WI38 (cell line): ENCODE data around the gene PRPSAP1.
"Not testable (repeated sequence)": the region's sequence is repeated elsewhere in the genome, so short reads cannot be mapped to it uniquely, and the experiment has no call there.

Experiments used
- H3K4me3 ChIP-seq: 2 replicates; pipeline ENCODE4 v1.5.1; 2011; ENCODE audit warnings: low read depth, mild to moderate bottlenecking, control low read depth, low read length
- CTCF ChIP-seq: IDR thresholded peaks from 2 replicates; pipeline ENCODE4 v1.5.1; 2012; ENCODE audit warnings: low read depth, mild to moderate bottlenecking, control low read depth, low read length

Gene PRPSAP1

GRCh38 chr17:76363107-76363842 lies 9.6 kb upstream of the PRPSAP1 start:
- TF ChIP-seq CTCF, result no peak
- H3K4me3 ChIP-seq, result no peak overlapping the region

- no peak for TF ChIP-seq CTCF
- H3K4me3 ChIP-seq, result no peak overlapping the region
These were observed 6.7 kb upstream of the PRPSAP1 start for GRCh38 chr17:76360461-76360860.

GRCh38 chr17:76359776-76360175 lies 6.1 kb upstream of the PRPSAP1 start:
- not testable (repeated sequence) for H3K4me3 ChIP-seq

- no peak for TF ChIP-seq CTCF
These were observed 5.7 kb upstream of the PRPSAP1 start for GRCh38 chr17:76359375-76359774.

GRCh38 chr17:76357597-76358158 lies 4.0 kb upstream of the PRPSAP1 start:
- TF ChIP-seq CTCF, result no peak
- no peak overlapping the region for H3K4me3 ChIP-seq

More at GRCh38 chr17:76359375-76359774, 5.7 kb upstream of the PRPSAP1 start:
- H3K4me3 ChIP-seq, result no peak overlapping the region

- no peak overlapping the region for H3K4me3 ChIP-seq
- no peak for TF ChIP-seq CTCF
These were observed 3.2 kb upstream of the PRPSAP1 start for GRCh38 chr17:76356803-76357456.

GRCh38 chr17:76354747-76355310 lies 1.1 kb upstream of the PRPSAP1 start:
- no peak for TF ChIP-seq CTCF
- H3K4me3 ChIP-seq, result no peak overlapping the region
